Neural crest cell (in vitro differentiated cells): Measurements from ENCODE around the gene ZBTB45. TPM values are rescaled to one million over a fixed set of nuclear protein-coding genes. Genes with fewer than 3 reads are reported as not detected.

Experiments
- DNase-seq: peaks from one replicate; pipeline ENCODE4 v3.0.0; 2021; ENCODE audit warnings: low read depth, mixed read lengths, low spot score
- H3K27ac Mint-ChIP-seq: one replicate; pipeline ENCODE4 v1.8.0; 2021; ENCODE audit warnings: mild to moderate bottlenecking, mixed read lengths; ENCODE audit not compliant: unreplicated experiment
- H3K27me3 Mint-ChIP-seq: 2 replicates; pipeline ENCODE4 v1.8.0; 2021; ENCODE audit warnings: low read depth, mild to moderate bottlenecking, mixed read lengths
- H3K36me3 Mint-ChIP-seq: 2 replicates; pipeline ENCODE4 v1.8.0; 2021; ENCODE audit warnings: low read depth, mild to moderate bottlenecking, mixed read lengths
- H3K4me1 Mint-ChIP-seq: 2 replicates; pipeline ENCODE4 v1.8.0; 2021; ENCODE audit warnings: mixed read lengths
- H3K4me3 Mint-ChIP-seq: one replicate; pipeline ENCODE4 v1.8.0; 2021; ENCODE audit warnings: mild to moderate bottlenecking, mixed read lengths
- H3K9me3 Mint-ChIP-seq: 2 replicates; pipeline ENCODE4 v1.8.0; 2021; ENCODE audit warnings: mixed read lengths
- total RNA-seq: library from RNA; stranded (reverse); gene quantifications from 2 replicates; pipeline ENCODE4 v1.2.1, GENCODE V29; 2021
- TF ChIP-seq, protein P1 (sequence below): fragments of 200-600 bp; sonication (generic); conservative IDR thresholded peaks from 2 replicates; pipeline ENCODE4 v1.5.0; 2021; ENCODE audit warnings: antibody characterized with exemption, mild to moderate bottlenecking

ZBTB45 gene
- total RNA-seq, 1 donor from 2014 or later, result 27.3 TPM

DNA sequence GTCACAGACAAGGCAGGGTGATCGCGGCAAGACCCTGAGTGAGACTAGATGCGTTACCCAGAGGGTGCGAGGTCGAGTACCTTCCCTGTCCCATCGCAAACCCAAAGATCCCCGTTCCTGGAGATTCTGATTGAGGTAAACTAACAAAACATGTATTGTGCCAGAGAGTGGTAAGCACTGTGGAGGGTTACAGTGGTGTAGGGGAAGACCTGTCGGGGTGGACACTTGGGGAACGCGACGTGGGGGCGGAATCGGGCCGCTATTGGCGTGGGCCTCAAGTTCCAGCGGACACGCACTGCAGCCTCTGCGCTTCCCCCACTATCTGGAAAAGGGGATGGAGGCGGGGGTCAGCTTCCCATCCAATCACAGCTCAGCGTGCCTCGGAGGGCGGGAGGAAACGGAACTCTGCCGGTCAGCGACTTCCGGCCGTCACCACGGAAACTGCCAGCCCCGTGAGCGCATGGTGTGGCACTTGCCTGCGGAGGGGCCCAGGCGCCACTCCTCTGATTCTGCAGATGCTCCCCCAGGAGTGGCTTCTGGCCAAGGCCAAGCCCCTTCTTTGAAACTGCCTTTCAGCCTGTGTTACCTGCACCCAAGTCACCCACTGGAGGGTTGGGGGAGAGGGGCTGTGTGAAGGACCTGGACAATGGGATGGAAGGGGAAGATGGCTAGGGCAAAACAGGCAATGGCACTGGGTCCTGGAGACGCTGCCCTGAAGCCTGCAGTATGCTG lies 39.8 kb upstream of the ZBTB45 start:
- TF ChIP-seq, protein P1, sequence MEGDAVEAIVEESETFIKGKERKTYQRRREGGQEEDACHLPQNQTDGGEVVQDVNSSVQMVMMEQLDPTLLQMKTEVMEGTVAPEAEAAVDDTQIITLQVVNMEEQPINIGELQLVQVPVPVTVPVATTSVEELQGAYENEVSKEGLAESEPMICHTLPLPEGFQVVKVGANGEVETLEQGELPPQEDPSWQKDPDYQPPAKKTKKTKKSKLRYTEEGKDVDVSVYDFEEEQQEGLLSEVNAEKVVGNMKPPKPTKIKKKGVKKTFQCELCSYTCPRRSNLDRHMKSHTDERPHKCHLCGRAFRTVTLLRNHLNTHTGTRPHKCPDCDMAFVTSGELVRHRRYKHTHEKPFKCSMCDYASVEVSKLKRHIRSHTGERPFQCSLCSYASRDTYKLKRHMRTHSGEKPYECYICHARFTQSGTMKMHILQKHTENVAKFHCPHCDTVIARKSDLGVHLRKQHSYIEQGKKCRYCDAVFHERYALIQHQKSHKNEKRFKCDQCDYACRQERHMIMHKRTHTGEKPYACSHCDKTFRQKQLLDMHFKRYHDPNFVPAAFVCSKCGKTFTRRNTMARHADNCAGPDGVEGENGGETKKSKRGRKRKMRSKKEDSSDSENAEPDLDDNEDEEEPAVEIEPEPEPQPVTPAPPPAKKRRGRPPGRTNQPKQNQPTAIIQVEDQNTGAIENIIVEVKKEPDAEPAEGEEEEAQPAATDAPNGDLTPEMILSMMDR, result no peak
- peak; percentile 82 for DNase-seq
- H3K4me3 Mint-ChIP-seq, result peak overlapping the region; percentile 96
- H3K4me1 Mint-ChIP-seq, result peaks cover 53% of the 10 kb centered on the region
- H3K9me3 Mint-ChIP-seq, result no peaks in the 10 kb centered on the region
- peaks cover 18% of the 10 kb centered on the region for H3K27me3 Mint-ChIP-seq
- peaks cover 23% of the 10 kb centered on the region for H3K36me3 Mint-ChIP-seq
- H3K27ac Mint-ChIP-seq, result peak overlapping the region; percentile 99

DNA sequence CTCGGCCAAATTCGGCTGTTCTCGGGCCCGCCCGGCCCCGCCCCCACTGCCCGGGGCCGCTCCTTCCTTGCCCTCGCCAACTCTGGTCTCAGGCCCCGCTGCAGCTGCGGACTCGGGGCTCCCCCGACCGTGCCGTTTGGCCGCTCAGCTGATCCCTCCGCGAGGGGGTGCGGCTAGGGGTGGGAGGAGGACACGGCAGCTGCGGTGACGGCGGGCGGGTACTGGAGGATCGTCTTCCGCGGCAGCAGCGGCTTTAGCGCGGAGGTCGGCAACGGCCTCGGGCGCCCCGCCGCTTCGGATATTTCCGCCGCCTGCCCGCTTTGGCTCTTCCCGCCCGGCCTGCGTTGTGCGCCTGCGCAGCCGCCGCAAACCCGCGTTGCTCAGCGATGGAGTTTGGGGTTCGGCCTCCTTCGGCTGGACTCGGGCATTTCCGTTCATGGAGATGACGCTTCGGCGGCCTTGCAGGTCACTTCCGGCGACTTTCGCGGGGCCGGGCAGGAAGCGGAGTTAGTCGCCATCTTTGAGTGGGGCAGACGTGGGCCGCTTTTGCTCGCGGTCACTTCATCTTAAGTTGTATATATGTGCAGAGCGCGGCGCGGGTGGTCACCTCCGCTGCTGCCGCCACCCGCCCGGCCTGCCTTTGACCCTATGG lies 39.1 kb upstream of the ZBTB45 start:
- Mint-ChIP-seq H3K27me3 (peaks cover 24% of the 10 kb centered on the region), H3K9me3 (no peaks in the 10 kb centered on the region), H3K36me3 (peaks cover 25% of the 10 kb centered on the region), H3K4me1 (peaks cover 58% of the 10 kb centered on the region), H3K27ac (peak overlapping the region; percentile 99), H3K4me3 (peak overlapping the region; percentile 96)
- DNase-seq, result peak; percentile 100
- TF ChIP-seq, protein P1, result no peak

GRCh38 chr19:58558066-58558622 lies 38.5 kb upstream of the ZBTB45 start, which contains the start of gene UBE2M:
UBE2M (minus strand) TSS chr19:58558611; CDS start chr19:58558381, 230 bp downstream.
- peak; percentile 57 for DNase-seq
- Mint-ChIP-seq H3K4me1 (peaks cover 59% of the 10 kb centered on the region), H3K27me3 (peaks cover 27% of the 10 kb centered on the region), H3K9me3 (no peaks in the 10 kb centered on the region), H3K36me3 (peaks cover 25% of the 10 kb centered on the region), H3K4me3 (peak within 1 kb of the TSS; percentile 96), H3K27ac (peak within 1 kb of the TSS; percentile 99)
- TF ChIP-seq, protein P1, result no peak

DNA sequence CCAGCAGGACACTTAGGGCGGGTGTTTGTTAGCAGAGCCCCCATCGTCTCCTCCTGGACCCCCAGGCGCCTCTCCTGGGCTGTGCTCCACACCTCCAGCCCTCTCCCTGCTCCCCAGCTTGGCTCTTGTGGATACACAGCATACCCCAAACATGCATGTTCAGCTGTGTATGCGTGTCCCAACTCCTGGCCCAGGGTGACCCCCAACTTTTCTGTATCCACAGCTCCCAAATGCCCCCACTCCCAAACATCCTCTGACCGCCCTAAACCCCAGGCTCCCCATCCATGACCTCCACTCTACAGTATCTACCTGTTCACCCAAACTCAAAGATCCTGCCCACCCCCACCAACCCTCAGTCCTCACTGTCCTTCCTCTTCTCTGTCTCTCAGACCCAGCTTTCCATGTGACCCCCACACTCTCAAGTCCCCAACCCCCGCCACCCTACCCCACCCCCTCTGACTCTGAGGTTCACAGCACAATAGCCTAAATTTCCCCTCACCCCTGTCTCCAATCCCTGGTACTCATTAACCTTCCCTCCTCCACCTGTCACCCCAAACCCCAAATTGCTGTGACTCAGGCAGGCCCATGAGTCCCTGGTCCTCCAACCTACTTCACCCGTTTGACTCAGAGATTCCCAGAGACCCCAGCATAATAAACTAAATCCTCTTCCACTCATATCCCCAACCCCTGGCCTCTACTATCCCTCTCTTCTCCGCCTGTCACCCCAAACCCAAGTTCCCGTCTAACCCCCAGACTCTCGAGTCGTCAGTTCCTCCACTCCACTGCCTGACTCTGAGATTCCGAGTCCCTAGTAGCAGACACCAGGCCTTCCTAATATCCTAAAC lies 37.8 kb upstream of the ZBTB45 start:
- TF ChIP-seq, protein P1, result no peak
- Mint-ChIP-seq H3K27ac (peak overlapping the region; percentile 94), H3K27me3 (peaks cover 31% of the 10 kb centered on the region), H3K9me3 (no peaks in the 10 kb centered on the region), H3K36me3 (peaks cover 29% of the 10 kb centered on the region), H3K4me1 (peaks cover 64% of the 10 kb centered on the region), H3K4me3 (peak overlapping the region; percentile 94)
- no peak for DNase-seq

- Mint-ChIP-seq H3K9me3 (no peaks in the 10 kb centered on the region), H3K27me3 (peaks cover 31% of the 10 kb centered on the region), H3K4me1 (peaks cover 70% of the 10 kb centered on the region), H3K36me3 (peaks cover 34% of the 10 kb centered on the region), H3K27ac (peak overlapping the region; percentile 87), H3K4me3 (peak overlapping the region; percentile 94)
- TF ChIP-seq, protein P1, result no peak
- DNase-seq, result no peak
These were observed 37.1 kb upstream of the ZBTB45 start for GRCh38 chr19:58556622-58557220.
